ENCODE data around the gene TIMP2.
"Not testable (repeated sequence)": the region's sequence is repeated elsewhere in the genome, so short reads cannot be mapped to it uniquely, and the experiment has no call there.

The TIMP2 gene

DNA sequence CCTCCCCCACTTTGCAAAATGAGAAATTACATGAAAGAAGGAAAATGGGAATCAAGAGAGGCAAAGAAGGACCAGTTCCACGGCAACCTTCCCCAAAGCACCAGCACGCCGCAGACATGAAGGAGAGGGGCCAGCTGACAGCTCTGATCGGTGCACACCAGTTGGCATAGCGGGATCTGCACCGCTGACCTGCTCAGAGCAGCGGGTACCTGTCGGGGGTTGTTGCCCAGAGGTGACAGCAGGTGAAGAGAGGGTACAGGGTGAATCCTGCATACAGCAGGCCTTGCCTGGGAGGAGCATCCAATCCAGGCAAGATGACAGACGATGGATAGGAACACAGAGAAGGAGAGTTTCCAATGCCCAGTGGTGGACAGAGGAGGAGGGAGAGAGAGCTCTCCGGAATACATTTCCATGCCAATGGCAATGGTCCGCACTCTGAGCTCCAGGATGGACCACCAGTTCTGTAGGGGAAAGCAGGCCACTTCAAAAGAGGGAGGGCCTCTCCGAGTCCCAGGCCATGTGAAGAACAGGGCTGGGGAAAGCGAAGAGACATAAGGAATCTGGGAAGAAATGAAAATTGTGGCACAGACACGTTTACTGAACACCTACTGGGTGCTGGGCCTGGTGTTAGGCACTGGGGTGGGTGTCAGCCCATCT lies 46.2 kb downstream of the TIMP2 start:
- TF ChIP-seq, protein P1, sequence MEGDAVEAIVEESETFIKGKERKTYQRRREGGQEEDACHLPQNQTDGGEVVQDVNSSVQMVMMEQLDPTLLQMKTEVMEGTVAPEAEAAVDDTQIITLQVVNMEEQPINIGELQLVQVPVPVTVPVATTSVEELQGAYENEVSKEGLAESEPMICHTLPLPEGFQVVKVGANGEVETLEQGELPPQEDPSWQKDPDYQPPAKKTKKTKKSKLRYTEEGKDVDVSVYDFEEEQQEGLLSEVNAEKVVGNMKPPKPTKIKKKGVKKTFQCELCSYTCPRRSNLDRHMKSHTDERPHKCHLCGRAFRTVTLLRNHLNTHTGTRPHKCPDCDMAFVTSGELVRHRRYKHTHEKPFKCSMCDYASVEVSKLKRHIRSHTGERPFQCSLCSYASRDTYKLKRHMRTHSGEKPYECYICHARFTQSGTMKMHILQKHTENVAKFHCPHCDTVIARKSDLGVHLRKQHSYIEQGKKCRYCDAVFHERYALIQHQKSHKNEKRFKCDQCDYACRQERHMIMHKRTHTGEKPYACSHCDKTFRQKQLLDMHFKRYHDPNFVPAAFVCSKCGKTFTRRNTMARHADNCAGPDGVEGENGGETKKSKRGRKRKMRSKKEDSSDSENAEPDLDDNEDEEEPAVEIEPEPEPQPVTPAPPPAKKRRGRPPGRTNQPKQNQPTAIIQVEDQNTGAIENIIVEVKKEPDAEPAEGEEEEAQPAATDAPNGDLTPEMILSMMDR (IDR thresholded peaks at IDR 0.05; ENCODE audit: low read depth, low read length): no peak
- H3K4me3 ChIP-seq (ENCODE audit: low read depth, low read length): peak overlapping the region; percentile 41

- no peak overlapping the region for H3K4me3 ChIP-seq (ENCODE audit: low read depth, low read length)
- TF ChIP-seq, protein P1 (IDR thresholded peaks at IDR 0.05; ENCODE audit: low read depth, low read length): no peak
Measured at GRCh38 chr17:78878261-78878660, 46.9 kb downstream of the TIMP2 start.

- not testable (repeated sequence) for H3K4me3 ChIP-seq (ENCODE audit: low read depth, low read length)
Measured at GRCh38 chr17:78876954-78877517, 48.2 kb downstream of the TIMP2 start.

DNA sequence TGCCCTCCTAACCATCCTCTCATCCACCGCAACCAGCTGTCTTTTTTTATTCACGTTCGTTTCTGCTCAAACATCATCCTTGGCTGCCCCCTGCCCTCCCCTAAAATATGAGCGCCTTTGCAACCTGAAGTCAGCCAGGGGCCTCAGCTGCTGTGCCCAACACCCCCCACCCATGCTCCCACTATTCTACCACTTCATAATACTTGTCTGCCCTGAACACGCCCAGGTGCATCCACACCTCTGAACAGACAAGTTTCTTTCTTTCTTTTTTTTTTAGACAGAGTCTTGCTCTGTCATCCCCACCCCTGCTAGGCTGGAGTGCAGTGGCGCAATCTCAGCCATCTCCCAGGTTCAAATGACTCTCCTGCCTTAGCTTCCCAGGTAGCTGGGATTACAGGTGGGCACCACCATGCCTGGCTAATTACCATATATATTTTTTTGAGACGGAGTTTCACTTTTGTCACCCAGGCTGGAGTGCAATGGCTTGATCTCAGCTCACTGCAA lies 49.0 kb downstream of the TIMP2 start:
- TF ChIP-seq, protein P1 (IDR thresholded peaks at IDR 0.05; ENCODE audit: low read depth, low read length): no peak
- H3K4me3 ChIP-seq (ENCODE audit: low read depth, low read length): no peak overlapping the region

DNA sequence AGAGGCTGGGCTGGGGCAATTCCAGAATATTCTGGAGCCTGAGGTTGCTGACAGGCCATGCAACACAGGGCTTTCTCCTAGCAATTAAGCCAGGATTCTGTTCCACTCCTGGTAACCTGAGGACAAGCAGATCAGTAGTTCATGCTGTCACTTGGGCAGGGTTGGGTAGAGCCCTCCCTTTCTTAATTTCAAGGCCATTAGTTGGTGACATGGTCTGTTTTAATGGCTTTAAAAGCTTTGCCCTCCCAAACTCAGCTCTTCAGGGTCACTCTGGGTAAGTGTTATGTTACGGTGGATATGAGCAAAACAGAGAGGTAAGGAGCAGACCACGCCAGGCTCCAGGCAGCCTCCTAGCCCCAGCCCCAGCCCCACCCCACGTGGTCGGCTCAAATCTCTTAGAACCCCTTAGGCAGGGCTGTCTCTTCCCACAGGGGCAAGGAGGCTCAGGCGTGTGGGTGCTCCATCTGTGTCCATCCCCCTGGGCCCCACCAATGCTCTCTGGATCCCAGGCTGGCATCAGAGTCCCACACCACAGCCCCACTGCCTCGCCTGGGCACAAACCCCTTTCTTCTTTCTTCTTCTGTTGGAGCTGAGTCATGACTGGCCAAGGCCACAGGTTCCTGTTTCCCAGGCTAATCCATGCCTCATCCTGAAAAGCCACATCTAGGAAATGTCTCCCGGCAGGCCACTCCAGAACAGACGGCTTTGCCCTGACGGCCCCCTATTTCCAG lies 49.7 kb downstream of the TIMP2 start:
- TF ChIP-seq, protein P1 (IDR thresholded peaks at IDR 0.05; ENCODE audit: low read depth, low read length): no peak
- H3K4me3 ChIP-seq (ENCODE audit: low read depth, low read length): no peak overlapping the region

DNA sequence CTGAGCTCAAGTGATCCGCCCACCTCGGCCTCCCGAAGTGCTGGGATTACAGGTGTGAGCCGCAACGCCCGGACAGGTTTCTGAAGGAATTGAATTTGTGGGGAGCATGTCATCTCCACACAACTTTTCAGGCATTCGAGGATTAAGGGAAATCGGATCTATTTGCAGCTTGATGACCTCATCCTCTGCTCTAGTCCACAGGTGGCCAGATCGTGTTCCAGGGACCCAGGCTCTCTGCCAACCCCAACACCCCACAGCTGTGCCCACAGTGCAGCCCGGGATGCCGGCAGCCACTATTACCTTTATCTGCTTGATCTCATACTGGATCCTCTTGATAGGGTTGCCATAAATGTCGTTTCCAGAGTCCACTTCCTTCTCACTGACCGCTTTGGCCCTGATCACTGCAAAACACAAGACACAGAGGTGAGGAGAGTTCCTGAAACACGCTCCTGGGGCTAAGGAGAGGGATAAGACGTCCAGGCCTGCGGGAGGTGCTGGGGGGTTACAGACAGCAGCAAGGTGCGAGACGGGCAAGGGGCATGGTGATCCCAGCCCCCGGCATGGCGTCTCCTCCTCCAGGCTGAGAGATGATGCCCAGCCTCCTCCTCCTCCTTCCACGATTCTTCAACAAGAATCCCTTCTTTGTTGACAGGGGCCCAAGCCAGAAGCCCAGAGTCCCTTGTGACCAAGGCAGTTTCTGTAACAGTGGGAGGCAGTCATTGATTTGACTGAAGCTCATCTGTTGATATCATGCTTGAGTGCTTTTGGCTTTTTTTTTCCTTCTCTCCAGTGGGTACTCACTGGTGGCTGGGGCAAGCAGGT lies 51.5 kb downstream of the TIMP2 start:
- no peak overlapping the region for H3K4me3 ChIP-seq (ENCODE audit: low read depth, low read length)
- TF ChIP-seq, protein P1 (IDR thresholded peaks at IDR 0.05; ENCODE audit: low read depth, low read length): no peak

- H3K4me3 ChIP-seq (ENCODE audit: low read depth, low read length): no peak overlapping the region
- TF ChIP-seq, protein P1 (IDR thresholded peaks at IDR 0.05; ENCODE audit: low read depth, low read length): no peak
Measured at GRCh38 chr17:78872486-78872885, 52.7 kb downstream of the TIMP2 start.

All from WI38 (cell line).